ENCODE data around the gene CBLN3. TPM values are rescaled to one million over a fixed set of nuclear protein-coding genes. Genes with fewer than 3 reads are reported as not detected.
A peak's percentile ranks its signal among the peaks of the same experiment; 100 is the strongest.
"Not testable (repeated sequence)": the region's sequence is repeated elsewhere in the genome, so short reads cannot be mapped to it uniquely, and the experiment has no call there.

The CBLN3 gene
- total RNA-seq, 2 experiments from 2014 or later = 7.7 to 8.6 TPM

- Mint-ChIP-seq H3K4me3 (no peak overlapping the region), H3K27ac (peak overlapping the region; percentile 51), H3K4me1 (ENCODE audit: low read depth) (peaks cover 4% of the 10 kb centered on the region), H3K9me3 (peaks cover 14% of the 10 kb centered on the region), H3K36me3 (ENCODE audit: low read depth) (peaks cover 14% of the 10 kb centered on the region), H3K27me3 (ENCODE audit: low read depth) (no peaks in the 10 kb centered on the region)
- intact Hi-C loops (cut with micrococcal nuclease) = no loop called here
- CTCF ChIA-PET = interaction anchor here (0.6 to 1.5 kb wide), 5 partner anchors 25 to 260 kb away, joined by 3 read pairs; no protein-coding TSS in a partner anchor
- DNase-seq = peak; percentile 39
Measured at GRCh38 chr14:24456980-24457379, 27.5 kb upstream of the CBLN3 start.

GRCh38 chr14:24450828-24451227 is 21.4 kb upstream of the CBLN3 start:
- intact Hi-C loops (cut with micrococcal nuclease); H3K4me1 Mint-ChIP-seq (ENCODE audit: low read depth); H3K27me3 Mint-ChIP-seq (ENCODE audit: low read depth); DNase-seq; H3K9me3 Mint-ChIP-seq; H3K27ac Mint-ChIP-seq; H3K4me3 Mint-ChIP-seq; CTCF ChIA-PET: not testable (repeated sequence)
- peaks cover 20% of the 10 kb centered on the region for H3K36me3 Mint-ChIP-seq (ENCODE audit: low read depth)

GRCh38 chr14:24443053-24443665 is 13.7 kb upstream of the CBLN3 start:
- no peak for DNase-seq
- Mint-ChIP-seq H3K4me1 (ENCODE audit: low read depth) (peaks cover 33% of the 10 kb centered on the region), H3K36me3 (ENCODE audit: low read depth) (peaks cover 24% of the 10 kb centered on the region), H3K27me3 (ENCODE audit: low read depth) (no peaks in the 10 kb centered on the region), H3K9me3 (no peaks in the 10 kb centered on the region), H3K4me3 (peak overlapping the region; percentile 89), H3K27ac (peak overlapping the region; percentile 98)
- intact Hi-C loops (cut with micrococcal nuclease) = loop anchor here (2.0 to 5.0 kb wide), 4 partner anchors 38 to 391 kb away; partner anchors contain the start of genes CARMIL3, IPO4 and PCK2
- CTCF ChIA-PET = interaction anchor here (0.6 to 5.4 kb wide), 5 partner anchors 10 to 197 kb away, joined by 3 to 63 read pairs (median 5); partner anchors contain the start of genes CBLN3 and KHNYN

- intact Hi-C loops (cut with micrococcal nuclease) = loop anchor here (1.0 to 5.0 kb wide), 17 partner anchors 11 to 973 kb away; partner anchors contain the start of genes CARMIL3, CHMP4A, DCAF11 and EMC9
- Mint-ChIP-seq H3K4me1 (ENCODE audit: low read depth) (peaks cover 39% of the 10 kb centered on the region), H3K27ac (peak within 1 kb of the TSS; percentile 98), H3K4me3 (peak within 1 kb of the TSS; percentile 89), H3K36me3 (ENCODE audit: low read depth) (peaks cover 27% of the 10 kb centered on the region), H3K27me3 (ENCODE audit: low read depth) (no peaks in the 10 kb centered on the region), H3K9me3 (no peaks in the 10 kb centered on the region)
- DNase-seq = peak; percentile 99
- CTCF ChIA-PET = interaction anchor here (0.6 to 5.4 kb wide), 10 partner anchors 9 to 217 kb away, joined by 3 to 63 read pairs (median 5); partner anchors contain the start of genes CBLN3, KHNYN and RIPK3
Measured at GRCh38 chr14:24442240-24443052, 13.0 kb upstream of the CBLN3 start, which contains the start of gene SDR39U1. Gene SDR39U1 (minus strand): TSS chr14:24442776. CDS start chr14:24442769, 7 bp downstream.

- H3K27ac Mint-ChIP-seq = peak overlapping the region; percentile 98
- H3K4me1 Mint-ChIP-seq (ENCODE audit: low read depth) = peaks cover 45% of the 10 kb centered on the region
- no peaks in the 10 kb centered on the region for H3K9me3 Mint-ChIP-seq
- peak overlapping the region; percentile 89 for H3K4me3 Mint-ChIP-seq
- intact Hi-C loops (cut with micrococcal nuclease) = loop anchor here (1.0 to 5.0 kb wide), 17 partner anchors 11 to 973 kb away; partner anchors contain the start of genes CARMIL3, CHMP4A, DCAF11 and EMC9
- peak; percentile 36 for DNase-seq
- CTCF ChIA-PET = interaction anchor here (0.6 to 5.4 kb wide), 11 partner anchors 9 to 218 kb away, joined by 3 to 63 read pairs (median 5); partner anchors contain the start of genes CBLN3, DHRS1, KHNYN and NOP9
- peaks cover 28% of the 10 kb centered on the region for H3K36me3 Mint-ChIP-seq (ENCODE audit: low read depth)
- no peaks in the 10 kb centered on the region for H3K27me3 Mint-ChIP-seq (ENCODE audit: low read depth)
Measured at GRCh38 chr14:24441904-24442239, 12.4 kb upstream of the CBLN3 start.

- Mint-ChIP-seq H3K9me3 (no peaks in the 10 kb centered on the region), H3K4me1 (ENCODE audit: low read depth) (peaks cover 49% of the 10 kb centered on the region), H3K27me3 (ENCODE audit: low read depth) (no peaks in the 10 kb centered on the region), H3K27ac (peak overlapping the region; percentile 98), H3K36me3 (ENCODE audit: low read depth) (peaks cover 32% of the 10 kb centered on the region), H3K4me3 (peak overlapping the region; percentile 89)
- no peak for DNase-seq
- CTCF ChIA-PET = interaction anchor here (0.6 to 5.4 kb wide), 8 partner anchors 11 to 147 kb away, joined by 3 to 63 read pairs (median 6); partner anchors contain the start of genes CBLN3, DHRS1, KHNYN and NOP9
- intact Hi-C loops (cut with micrococcal nuclease) = loop anchor here (5.0 kb wide), 2 partner anchors 349 to 389 kb away; partner anchors contain the start of genes CARMIL3 and PCK2
Measured at GRCh38 chr14:24441485-24441884, 12.0 kb upstream of the CBLN3 start.

- H3K27me3 Mint-ChIP-seq (ENCODE audit: low read depth) = no peaks in the 10 kb centered on the region
- H3K4me3 Mint-ChIP-seq = peak overlapping the region; percentile 89
- intact Hi-C loops (cut with micrococcal nuclease) = loop anchor here (5.0 kb wide), 2 partner anchors 349 to 389 kb away; partner anchors contain the start of genes CARMIL3 and PCK2
- DNase-seq = no peak
- H3K9me3 Mint-ChIP-seq = no peaks in the 10 kb centered on the region
- peak overlapping the region; percentile 98 for H3K27ac Mint-ChIP-seq
- H3K36me3 Mint-ChIP-seq (ENCODE audit: low read depth) = peaks cover 38% of the 10 kb centered on the region
- H3K4me1 Mint-ChIP-seq (ENCODE audit: low read depth) = peaks cover 49% of the 10 kb centered on the region
- CTCF ChIA-PET = interaction anchor here (0.6 to 5.4 kb wide), 6 partner anchors 10 to 146 kb away, joined by 3 to 63 read pairs (median 6); partner anchors contain the start of genes CBLN3, DHRS1, KHNYN and NOP9
Measured at GRCh38 chr14:24440606-24441399, 11.3 kb upstream of the CBLN3 start.

- Mint-ChIP-seq H3K36me3 (ENCODE audit: low read depth) (peaks cover 42% of the 10 kb centered on the region), H3K4me3 (peak overlapping the region; percentile 41), H3K4me1 (ENCODE audit: low read depth) (peaks cover 49% of the 10 kb centered on the region), H3K27ac (peak overlapping the region; percentile 74), H3K9me3 (no peaks in the 10 kb centered on the region), H3K27me3 (ENCODE audit: low read depth) (no peaks in the 10 kb centered on the region)
- CTCF ChIA-PET = interaction anchor here (1.2 to 5.4 kb wide), 3 partner anchors 9 to 107 kb away, joined by 3 to 63 read pairs (median 35); partner anchors contain the start of genes CBLN3 and KHNYN
- intact Hi-C loops (cut with micrococcal nuclease) = loop anchor here (5.0 kb wide), 2 partner anchors 348 to 388 kb away; partner anchors contain the start of genes CARMIL3 and PCK2
- DNase-seq = no peak
Measured at GRCh38 chr14:24439830-24440605, 10.6 kb upstream of the CBLN3 start.

- H3K4me3 Mint-ChIP-seq = no peak overlapping the region
- peaks cover 42% of the 10 kb centered on the region for H3K36me3 Mint-ChIP-seq (ENCODE audit: low read depth)
Measured at GRCh38 chr14:24439257-24439656, 9.8 kb upstream of the CBLN3 start.

GRCh38 chr14:24438223-24439097 is 9.0 kb upstream of the CBLN3 start:
- CTCF ChIA-PET = interaction anchor here (0.7 to 18.0 kb wide), 7 partner anchors 14 to 131 kb away, joined by 3 to 617 read pairs (median 22); partner anchors contain the start of genes ADCY4, CIDEB and RIPK3
- peak overlapping the region; percentile 82 for H3K27ac Mint-ChIP-seq
- peaks cover 48% of the 10 kb centered on the region for H3K4me1 Mint-ChIP-seq (ENCODE audit: low read depth)
- intact Hi-C loops (cut with micrococcal nuclease) = no loop called here
- peaks cover 40% of the 10 kb centered on the region for H3K36me3 Mint-ChIP-seq (ENCODE audit: low read depth)
- DNase-seq = no peak
- H3K4me3 Mint-ChIP-seq = no peak overlapping the region
- H3K9me3 Mint-ChIP-seq = no peaks in the 10 kb centered on the region
- H3K27me3 Mint-ChIP-seq (ENCODE audit: low read depth) = no peaks in the 10 kb centered on the region

More at GRCh38 chr14:24439257-24439656, 9.8 kb upstream of the CBLN3 start:
- no peak for DNase-seq
- H3K4me1 Mint-ChIP-seq (ENCODE audit: low read depth) = peaks cover 49% of the 10 kb centered on the region
- H3K27me3 Mint-ChIP-seq (ENCODE audit: low read depth) = no peaks in the 10 kb centered on the region
- H3K9me3 Mint-ChIP-seq = no peaks in the 10 kb centered on the region
- CTCF ChIA-PET = interaction anchor here (0.7 to 5.4 kb wide), 4 partner anchors 8 to 106 kb away, joined by 3 to 63 read pairs (median 20); partner anchors contain the start of genes CBLN3 and KHNYN
- intact Hi-C loops (cut with micrococcal nuclease) = no loop called here
- peak overlapping the region; percentile 82 for H3K27ac Mint-ChIP-seq
